Measurements from ENCODE around the gene PPRC1. TPM values are rescaled to one million over a fixed set of nuclear protein-coding genes. Genes with fewer than 3 reads are reported as not detected.

PPRC1 gene
- total and polyA plus RNA-seq, 2 donors (not counting 1 experiment from before 2014, with no cell fraction given): 23.3 to 36.3 TPM

- intact Hi-C loops (cut with micrococcal nuclease): loop anchor here (1.0 to 10.0 kb wide), 13 partner anchors 11 to 783 kb away; partner anchors contain the start of genes ACTR1A, ARMH3, BTRC and CNNM2
- DNase-seq (no peak), ATAC-seq (ENCODE audit: low read depth) (no peak)
- no peaks in the 10 kb centered on the region for H3K36me3 ChIP-seq (replicated peaks in 1 of 2; ENCODE audit: control extremely low read depth in 1 of 2, control insufficient read depth in 1 of 2, extremely low read depth in 1 of 2, insufficient read depth in 2 of 2, low read length in 1 of 2)
- H3K4me3 Mint-ChIP-seq: no peak overlapping the region
- no peak overlapping the region for H3K27ac ChIP-seq (ENCODE audit: low read length in 2 of 2)
- H3K4me2 ChIP-seq (replicated peaks; ENCODE audit: low read depth, low read length, poor library complexity, severe bottlenecking): peak overlapping the region; percentile 93
- CTCF ChIA-PET: interaction anchor here (0.7 to 2.5 kb wide), 14 partner anchors 9 to 288 kb away, joined by 3 to 14 read pairs (median 3); partner anchors contain the start of genes HPS6, KCNIP2 and NOLC1
- no peaks in the 10 kb centered on the region for H3K27me3 Mint-ChIP-seq
- peaks cover 33% of the 10 kb centered on the region for H3K4me1 Mint-ChIP-seq
- H3K27ac Mint-ChIP-seq: no peak overlapping the region
- H3K79me2 ChIP-seq (ENCODE audit: control insufficient read depth, insufficient read depth, low read length): peaks cover 36% of the 10 kb centered on the region
- no CpG with 5 or more reads among the region's 8 CpGs for WGBS (ENCODE audit: insufficient coverage)
- H2AFZ ChIP-seq (ENCODE audit: insufficient read depth, low read depth, low read length, poor library complexity, severe bottlenecking): peak overlapping the region; percentile 88
- peaks cover 34% of the 10 kb centered on the region for H4K20me1 ChIP-seq (ENCODE audit: control insufficient read depth, insufficient read depth, low read length, poor library complexity, severe bottlenecking)
- no peaks in the 10 kb centered on the region for H3K9me3 ChIP-seq (ENCODE audit: control extremely low read depth in 1 of 3, control insufficient read depth in 2 of 3, insufficient read depth in 1 of 3, low read length in 2 of 3)
- no peak for TF ChIP-seq CTCF (IDR thresholded peaks at IDR 0.05)
- TF ChIP-seq EZH2 (IDR thresholded peaks at IDR 0.05; ENCODE audit: borderline replicate concordance, insufficient read depth, low read depth, low read length, poor library complexity, severe bottlenecking): no peak
- H3K9ac ChIP-seq (ENCODE audit: low read length): no peak overlapping the region
- H3K4me1 ChIP-seq (ENCODE audit: control insufficient read depth in 2 of 2, insufficient read depth in 2 of 2, low read length in 2 of 2): peaks cover 18 to 25% of the 10 kb centered on the region in 2 donors
- no peak overlapping the region for H3K4me3 ChIP-seq (ENCODE audit: control extremely low read depth in 1 of 5, extremely low read depth in 1 of 5, insufficient read depth in 1 of 5, low read depth in 2 of 5, low read length in 4 of 5)
- POLR2A ChIA-PET: interaction anchor here (0.7 kb wide), 1 partner anchor 276 kb away, joined by 4 read pairs; no protein-coding TSS in a partner anchor
- H3K27me3 ChIP-seq (replicated peaks in 1 of 4; ENCODE audit: control extremely low read depth in 1 of 4, control insufficient read depth in 3 of 4, insufficient read depth in 4 of 4, low read length in 3 of 4): no peaks in the 10 kb centered on the region
- H3K9me3 Mint-ChIP-seq (ENCODE audit: insufficient read depth): no peaks in the 10 kb centered on the region
Measured at GRCh38 chr10:102131286-102132170, 1.3 kb upstream of the PPRC1 start.
